Measurements from ENCODE around the gene CES4A. TPM values are rescaled to one million over a fixed set of nuclear protein-coding genes. Genes with fewer than 3 reads are reported as not detected.

The CES4A gene
- total and polyA plus RNA-seq, 9 of the 15 experiments (the other 6 are each of a cell fraction or from before 2014, with no cell fraction given) = 0.09 to 0.13 (median 0.11) TPM; not detected in 6

- POLR2A ChIA-PET = interaction anchor here (0.7 kb wide), 1 partner anchor 363 kb away, joined by 3 read pairs; no protein-coding TSS in a partner anchor
Observed at GRCh38 chr16:66983033-66983432, 5.4 kb upstream of the CES4A start.

GRCh38 chr16:66984892-66985311, 3.5 kb upstream of the CES4A start:
- in situ Hi-C loops (cut with MboI) = no loop called here
- TF ChIP-seq ZNF316 (IDR thresholded peaks at IDR 0.05) = no peak
- TF ChIP-seq MECOM (CRISPR knock-in tag; IDR thresholded peaks at IDR 0.05) = no peak
- no peak for TF ChIP-seq ZNF444 (CRISPR knock-in tag; IDR thresholded peaks at IDR 0.05)
- TF ChIP-seq YBX1 (IDR thresholded peaks at IDR 0.05) = no peak
- TF ChIP-seq PKNOX1 (IDR thresholded peaks at IDR 0.05) = no peak
- no peak for TF ChIP-seq BCOR (IDR thresholded peaks at IDR 0.05)
- no peak for TF ChIP-seq CTCFL (IDR thresholded peaks at IDR 0.05; ENCODE audit: borderline replicate concordance, insufficient read depth, low read depth, low read length, poor library complexity, severe bottlenecking)
- no peak for FAIRE-seq
- Histone ChIP-seq H3K4me3 (no peak overlapping the region), H3K9me1 (ENCODE audit: control insufficient read depth, insufficient read depth, low read length) (no peaks in the 10 kb centered on the region), H2AFZ (ENCODE audit: low read depth, low read length) (no peak overlapping the region), H3K36me3 (ENCODE audit: control insufficient read depth, insufficient read depth, low read length) (no peaks in the 10 kb centered on the region), H3K79me2 (ENCODE audit: control insufficient read depth, insufficient read depth, low read length) (no peaks in the 10 kb centered on the region), H3K27ac (ENCODE audit: extremely low read depth, low read depth, low read length) (no peak overlapping the region), H3K4me1 (replicated peaks in 1 of 2; ENCODE audit: control insufficient read depth in 2 of 2, insufficient read depth in 2 of 2, low read length in 2 of 2) (no peaks in the 10 kb centered on the region), H3K4me2 (ENCODE audit: insufficient read depth, low read length) (no peak overlapping the region), H4K20me1 (replicated peaks; ENCODE audit: control insufficient read depth, insufficient read depth, low read length) (no peaks in the 10 kb centered on the region), H3K27me3 (ENCODE audit: control insufficient read depth in 2 of 2, insufficient read depth in 2 of 2, low read length in 2 of 2) (no peaks in the 10 kb centered on the region), H3K9me3 (replicated peaks; ENCODE audit: control insufficient read depth, insufficient read depth, low read depth, low read length) (no peaks in the 10 kb centered on the region), H3K9ac (ENCODE audit: insufficient read depth in 1 of 2, low read depth in 2 of 2, low read length in 2 of 2) (0 out of 4 replicates have a peak overlapping the region, but pooled peaks of 1 of the 2 experiments have one; percentile 48)
- intact Hi-C loops (cut with micrococcal nuclease) = no loop called here
- ChIA-PET CTCF (ENCODE audit: low intra/inter-chr PET ratio) (no interaction called here), POLR2A (interaction anchor here (0.6 to 1.2 kb wide), 3 partner anchors 10 to 478 kb away, joined by 3 to 4 read pairs (median 3); partner anchors contain the start of gene CES3)
- no peak for ATAC-seq
- WGBS (ENCODE audit: insufficient coverage, low coverage, missing lambda C conversion rate) = 12% methylated on average over 4 of the region's 4 CpGs
- DNase-seq (ENCODE audit: extremely low read depth in 1 of 4, low spot score in 3 of 4) = no peak
- no TSS peak for BruUV-seq (replicated peaks)

More at GRCh38 chr16:66983033-66983432, 5.4 kb upstream of the CES4A start:
- H3K27me3 ChIP-seq (ENCODE audit: control insufficient read depth in 2 of 2, insufficient read depth in 2 of 2, low read length in 2 of 2) = no peaks in the 10 kb centered on the region
- no peak for FAIRE-seq
- H3K79me2 ChIP-seq (ENCODE audit: control insufficient read depth, insufficient read depth, low read length) = no peaks in the 10 kb centered on the region
- no peak overlapping the region for H3K27ac ChIP-seq (ENCODE audit: extremely low read depth, low read depth, low read length)
- H2AFZ ChIP-seq (ENCODE audit: low read depth, low read length) = no peak overlapping the region
- BruUV-seq (replicated peaks) = no TSS peak
- no peaks in the 10 kb centered on the region for H3K36me3 ChIP-seq (ENCODE audit: control insufficient read depth, insufficient read depth, low read length)
- H3K9me1 ChIP-seq (ENCODE audit: control insufficient read depth, insufficient read depth, low read length) = no peaks in the 10 kb centered on the region
- WGBS (ENCODE audit: insufficient coverage, low coverage, missing lambda C conversion rate) = 52% methylated on average over 9 of the region's 9 CpGs
- TF ChIP-seq ZNF354B (CRISPR knock-in tag; IDR thresholded peaks at IDR 0.05) (peak; percentile 78; the same call in 1 of the 2 replicates), SIN3A (IDR thresholded peaks at IDR 0.05; ENCODE audit: borderline replicate concordance in 2 of 2, control insufficient read depth in 1 of 2, low read depth in 2 of 2, low read length in 2 of 2) (no peak), CAMTA2 (CRISPR knock-in tag; conservative IDR thresholded peaks at IDR 0.05) (no peak), ZNF507 (tag; conservative IDR thresholded peaks at IDR 0.05) (peak; percentile 97)
- CTCF ChIA-PET (ENCODE audit: low intra/inter-chr PET ratio) = interaction anchor here (0.6 kb wide), 2 partner anchors 51 to 173 kb away, joined by 3 read pairs; no protein-coding TSS in a partner anchor
- peaks cover 0 to 5% of the 10 kb centered on the region in 2 experiments; a peak in 3 of 5 replicates for H3K4me1 ChIP-seq (replicated peaks in 1 of 2; ENCODE audit: control insufficient read depth in 2 of 2, insufficient read depth in 2 of 2, low read length in 2 of 2)
- H3K9ac ChIP-seq (ENCODE audit: insufficient read depth in 1 of 2, low read depth in 2 of 2, low read length in 2 of 2) = no peak overlapping the region
- no peaks in the 10 kb centered on the region for H3K9me3 ChIP-seq (replicated peaks; ENCODE audit: control insufficient read depth, insufficient read depth, low read depth, low read length)
- in situ Hi-C loops (cut with MboI) (no loop called here), intact Hi-C loops (cut with micrococcal nuclease) (no loop called here)
- H3K4me2 ChIP-seq (ENCODE audit: insufficient read depth, low read length) = no peak overlapping the region
- H3K4me3 ChIP-seq = no peak overlapping the region
- H4K20me1 ChIP-seq (replicated peaks; ENCODE audit: control insufficient read depth, insufficient read depth, low read length) = no peaks in the 10 kb centered on the region
- DNase-seq (ENCODE audit: extremely low read depth in 1 of 4, low spot score in 3 of 4) = no peak
- ATAC-seq = no peak

Measured in K562 (cell line).